ENCODE measurements around the gene CKAP4.

GRCh38 chr12:106247674-106248311 lies at the start of gene CKAP4:
- TF ChIP-seq CTCF (IDR thresholded peaks at IDR 0.05) (no peak), EP300 (IDR thresholded peaks at IDR 0.05; ENCODE audit: low read depth) (no peak)

All from transverse colon (tissue), 3 donors.